HG02938 (cell line): ENCODE measurements around the gene IZUMO2.
"Not testable (repeated sequence)": the region's sequence is repeated elsewhere in the genome, so short reads cannot be mapped to it uniquely, and the experiment has no call there.

Source experiments
- ATAC-seq: cut with Tn5 transposase; IDR thresholded peaks from one replicate; pipeline ENCODE4 v1.9.1; 2021; ENCODE audit warnings: mild to moderate bottlenecking, moderate library complexity; ENCODE audit not compliant: unreplicated experiment

IZUMO2 gene

DNA sequence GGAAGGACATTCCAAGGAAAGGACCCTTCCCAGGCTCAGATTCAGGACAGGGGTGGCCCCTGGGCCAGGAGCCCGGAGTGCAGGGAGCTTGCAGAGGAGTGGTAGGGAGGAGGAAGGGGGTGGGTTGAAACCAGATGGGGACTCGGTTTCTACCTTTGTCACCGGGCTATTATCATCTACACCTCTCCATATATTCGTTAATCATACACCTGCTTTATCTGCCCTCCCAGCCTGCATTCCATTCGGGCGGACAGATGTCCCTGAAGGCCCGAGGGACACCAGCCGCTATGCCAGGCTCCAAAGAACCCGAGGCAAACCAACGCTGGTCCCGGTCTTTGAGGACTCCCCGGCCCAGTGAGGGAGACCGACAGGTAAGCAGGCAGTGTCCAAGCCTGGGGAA, 24.9 kb upstream of the IZUMO2 start:
- ATAC-seq, result no peak

DNA sequence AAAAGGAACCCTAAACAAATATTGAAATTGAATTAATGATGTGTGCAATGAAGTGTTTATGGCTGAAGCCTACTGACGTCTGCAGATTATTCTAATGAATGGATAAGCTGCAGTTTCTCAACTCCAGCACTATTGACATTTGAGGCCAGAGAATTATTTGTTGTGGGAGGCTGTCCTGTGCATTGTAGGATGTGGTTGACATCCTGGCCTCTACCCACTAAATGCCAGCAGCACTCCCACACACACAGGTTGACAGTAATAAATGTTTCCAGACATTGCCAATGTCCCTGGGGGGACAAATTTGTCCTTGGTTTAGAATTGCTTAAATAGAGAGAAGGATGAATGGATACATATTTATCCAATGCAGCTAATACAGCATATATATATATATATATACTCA, 21.1 kb upstream of the IZUMO2 start:
- no peak for ATAC-seq

DNA sequence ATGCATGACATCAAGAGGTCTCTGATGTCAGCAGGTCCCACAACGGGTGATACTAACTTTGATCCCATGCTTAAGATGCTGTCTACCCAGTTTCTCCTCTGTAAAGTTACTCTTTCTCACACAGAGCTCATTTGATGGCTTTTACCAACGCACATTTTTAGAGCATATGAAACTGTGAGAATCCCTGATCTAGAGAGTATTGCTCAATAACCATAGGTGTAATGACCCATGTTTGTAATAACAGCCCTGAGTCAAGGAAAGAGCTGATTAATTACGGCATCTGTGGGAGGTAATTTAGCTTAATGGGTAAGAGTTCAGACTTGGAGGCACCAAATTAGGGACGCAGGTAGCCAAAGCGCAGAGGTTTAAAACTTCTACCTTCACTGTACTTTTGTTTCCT, 18.0 kb upstream of the IZUMO2 start:
- ATAC-seq, result no peak

DNA sequence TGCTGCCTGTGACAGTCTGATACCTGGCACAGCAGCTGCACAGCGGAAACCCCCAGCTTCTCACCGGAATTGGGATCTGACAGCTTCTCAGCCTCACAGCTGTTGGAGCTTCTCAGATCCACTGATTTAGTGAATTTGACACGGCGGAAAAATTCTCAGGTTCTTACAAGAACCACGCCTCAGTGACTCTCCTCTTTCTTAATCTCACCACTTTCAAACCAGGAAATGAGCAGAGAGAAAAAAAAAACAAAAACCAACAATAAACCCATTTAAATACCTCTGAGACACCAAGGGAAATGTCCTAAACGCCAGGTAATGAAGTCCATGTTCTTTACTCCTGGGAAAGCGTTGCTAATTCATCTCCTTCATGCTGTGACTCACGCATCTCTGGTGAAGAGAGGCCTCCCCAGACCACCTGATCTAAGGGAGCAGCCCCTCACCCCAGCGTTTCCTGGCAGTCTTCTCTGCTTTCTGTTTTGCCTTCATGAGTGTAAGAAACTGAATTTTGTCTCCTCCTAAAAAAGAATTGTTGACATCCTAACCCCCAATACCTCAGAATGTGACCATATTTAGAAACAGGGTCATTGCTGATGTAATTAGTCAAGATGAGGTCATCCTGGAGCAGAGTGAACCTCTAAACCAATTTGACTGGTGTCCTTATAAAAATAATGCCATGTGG, 15.9 kb upstream of the IZUMO2 start:
- ATAC-seq, result no peak

DNA sequence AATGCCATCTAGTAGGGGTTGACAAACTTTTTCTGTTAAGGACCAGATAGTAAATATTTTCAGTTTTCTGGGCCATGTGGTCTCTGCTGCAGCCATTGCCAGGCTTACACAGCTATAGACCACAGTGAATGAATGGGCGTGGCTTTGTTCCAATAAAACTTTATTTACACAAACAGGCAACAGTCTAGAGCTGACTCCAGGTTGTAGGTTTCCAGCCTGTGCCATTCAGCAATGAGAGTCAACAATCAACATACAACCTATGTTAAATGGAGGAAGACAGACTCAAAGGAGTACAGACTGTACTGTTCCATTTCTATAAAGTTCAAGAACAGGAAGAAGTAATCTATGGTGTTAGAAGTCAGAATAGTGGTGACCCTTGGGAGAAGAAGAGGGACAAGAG, 15.2 kb upstream of the IZUMO2 start:
- ATAC-seq, result no peak

DNA sequence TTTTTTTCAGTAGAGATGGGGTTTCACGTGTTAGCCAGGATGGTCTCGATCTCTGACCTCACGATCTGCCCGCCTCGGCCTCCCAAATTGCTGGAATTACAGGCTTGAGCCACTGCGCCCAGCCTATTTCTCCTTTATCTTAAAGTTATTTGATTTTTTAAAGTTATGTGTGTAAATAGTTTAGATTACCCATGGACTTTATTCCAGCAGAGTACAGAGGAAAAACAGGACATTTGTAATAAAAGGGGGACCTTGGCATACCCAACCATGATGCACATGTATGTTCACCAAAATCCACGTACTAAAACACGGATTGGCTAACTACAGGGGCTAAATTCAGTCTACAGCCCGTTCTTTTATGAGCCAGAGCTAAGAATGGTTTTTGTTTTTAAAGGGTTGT, 13.7 kb upstream of the IZUMO2 start:
- ATAC-seq, result no peak

DNA sequence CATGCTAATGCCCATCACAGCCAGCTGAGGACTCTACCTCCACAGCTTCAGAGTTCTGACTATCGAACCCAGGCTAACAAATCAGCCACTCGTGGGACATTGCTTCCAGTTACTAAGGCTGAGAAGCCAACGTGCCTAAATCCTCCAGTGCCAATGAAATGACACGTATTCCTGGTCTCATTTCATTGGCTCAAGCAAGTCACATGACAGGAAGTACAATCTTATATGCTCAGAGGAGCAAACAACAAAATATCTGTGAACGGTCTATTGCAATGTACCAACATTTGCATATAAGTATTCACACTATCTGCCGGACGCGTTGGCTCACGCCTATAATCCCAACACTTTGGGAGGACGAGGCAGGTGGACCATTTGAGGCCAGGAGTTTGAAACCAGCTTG, 12.8 kb upstream of the IZUMO2 start:
- no peak for ATAC-seq

DNA sequence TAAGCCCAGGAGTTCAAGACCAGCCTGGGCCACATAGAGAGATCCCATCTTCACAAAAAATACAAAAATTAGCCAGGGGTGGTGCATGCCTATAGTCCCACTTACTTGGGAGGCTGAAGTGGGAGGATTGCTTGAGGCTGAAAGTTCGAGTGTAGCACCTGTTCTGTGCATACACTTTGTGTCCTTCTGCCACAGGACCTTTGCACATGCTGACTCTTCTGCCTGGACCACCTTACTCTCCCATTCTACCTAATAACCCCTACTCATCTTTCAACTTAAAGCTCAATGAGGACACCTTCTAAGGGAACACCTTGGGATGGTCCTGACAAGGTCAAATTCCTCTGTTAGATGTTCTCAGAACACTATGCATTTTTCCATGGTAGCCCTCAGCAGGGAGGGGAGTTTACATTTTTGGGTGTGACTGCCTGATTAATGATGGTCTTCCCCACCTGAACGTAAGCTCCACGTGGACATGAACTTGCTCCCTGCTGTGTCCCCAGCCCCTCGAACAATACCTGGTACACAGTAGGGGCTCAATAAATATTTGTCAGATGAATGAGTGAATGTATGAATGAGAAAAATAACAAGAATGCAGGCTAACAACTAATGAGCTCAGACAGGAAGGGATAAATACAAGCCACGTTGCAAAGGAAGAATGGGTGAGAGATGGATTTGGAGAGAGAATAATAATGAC, 11.2 kb upstream of the IZUMO2 start:
- no peak for ATAC-seq

DNA sequence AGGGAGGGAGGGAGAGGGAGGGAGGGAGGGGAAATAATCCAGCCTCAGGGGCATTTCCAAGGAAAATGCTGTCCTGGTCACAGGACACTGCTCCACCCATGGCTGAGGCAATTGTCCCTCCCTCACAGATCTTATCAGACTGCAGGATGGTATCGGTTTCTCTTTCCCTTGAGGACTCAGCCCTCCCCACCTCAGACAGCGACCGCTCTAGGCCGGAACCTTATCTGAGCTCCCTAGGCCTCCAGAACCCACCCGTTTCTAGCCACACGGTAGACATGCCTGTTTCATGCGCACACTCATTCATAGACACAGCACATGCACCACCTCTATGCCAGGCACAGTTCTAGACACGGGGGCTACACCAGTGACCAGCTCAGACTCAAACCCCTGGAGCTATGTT, 10.0 kb upstream of the IZUMO2 start:
- ATAC-seq, result no peak

DNA sequence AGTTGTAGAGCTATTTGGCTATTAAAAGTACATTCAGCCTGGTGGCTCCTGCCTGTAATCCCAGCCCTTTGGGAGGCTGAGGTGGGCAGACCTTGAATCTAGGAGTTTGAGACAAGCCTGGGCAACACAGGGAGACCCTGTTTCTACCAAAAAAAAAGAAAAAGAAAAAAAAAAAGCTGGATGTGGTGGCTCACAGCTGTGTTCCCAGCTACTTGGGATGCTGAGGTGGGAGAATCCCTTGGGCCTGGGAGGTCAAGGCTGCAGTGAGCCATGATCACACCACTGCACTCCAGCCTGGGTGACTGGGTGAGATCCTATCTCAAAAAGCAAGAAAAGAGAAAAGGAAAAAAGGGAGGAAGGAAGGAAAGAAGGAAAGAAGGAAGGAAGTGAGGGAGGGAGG, 9.6 kb upstream of the IZUMO2 start:
- no peak for ATAC-seq

DNA sequence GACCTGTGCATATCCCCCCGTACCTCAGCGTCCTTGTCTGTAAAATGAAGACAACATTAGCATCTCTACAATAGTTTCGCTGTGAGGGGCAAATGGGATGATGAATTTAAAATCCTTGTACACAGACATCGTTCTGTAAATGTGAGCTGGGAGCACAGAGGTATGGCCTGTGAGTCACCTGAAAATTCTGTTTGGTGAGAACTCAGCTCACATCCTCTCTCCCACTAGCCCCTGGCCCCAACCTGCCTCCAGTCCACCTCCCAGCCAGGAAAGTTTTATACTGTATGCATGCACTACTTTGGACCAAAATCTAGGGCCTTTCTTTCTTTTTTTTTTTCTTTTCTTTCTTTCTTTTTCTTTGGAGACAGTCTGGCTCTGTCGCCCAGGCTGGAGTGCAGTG, 8.7 kb upstream of the IZUMO2 start:
- ATAC-seq, result no peak

DNA sequence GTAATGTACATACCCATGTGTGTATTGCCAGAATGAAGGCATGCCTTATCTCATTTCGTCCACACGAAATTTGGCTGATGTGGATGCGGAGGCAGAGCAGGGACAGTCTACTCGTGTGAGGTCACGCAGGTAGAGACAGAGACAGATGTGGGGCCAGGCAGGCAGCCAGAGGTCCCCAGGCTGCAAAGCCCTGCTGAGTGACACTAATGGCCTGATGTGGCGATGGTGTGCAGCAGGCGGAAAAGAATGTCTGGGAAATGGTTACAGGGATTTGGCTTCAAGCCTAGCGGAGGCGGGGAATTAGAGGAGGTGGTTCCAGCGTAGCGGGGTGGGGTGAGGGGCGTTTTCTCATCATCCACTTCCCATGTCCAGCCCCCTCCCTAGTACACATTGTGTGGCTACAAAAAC, 4.2 kb upstream of the IZUMO2 start:
- no peak for ATAC-seq

DNA sequence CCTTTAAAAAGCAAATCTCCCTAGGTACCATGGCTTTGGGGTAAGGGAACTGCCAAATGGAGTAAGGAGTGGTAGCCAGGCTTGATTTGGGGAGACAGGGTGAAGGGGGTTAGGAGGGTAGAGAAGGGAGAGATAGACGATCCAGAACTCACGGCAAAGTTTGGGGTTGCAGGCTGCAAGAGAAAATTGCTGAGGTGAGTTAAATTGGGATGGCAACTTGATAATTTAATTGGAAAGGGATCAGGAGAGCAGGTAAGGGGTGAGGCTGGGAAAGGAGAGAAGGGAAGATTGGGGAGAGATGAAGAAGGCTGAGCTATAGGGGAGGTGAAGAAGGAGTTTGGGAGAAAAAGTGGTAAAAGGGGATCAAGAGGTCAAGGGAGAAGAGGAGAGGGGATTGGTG, 4.0 kb downstream of the IZUMO2 start:
- no peak for ATAC-seq

DNA sequence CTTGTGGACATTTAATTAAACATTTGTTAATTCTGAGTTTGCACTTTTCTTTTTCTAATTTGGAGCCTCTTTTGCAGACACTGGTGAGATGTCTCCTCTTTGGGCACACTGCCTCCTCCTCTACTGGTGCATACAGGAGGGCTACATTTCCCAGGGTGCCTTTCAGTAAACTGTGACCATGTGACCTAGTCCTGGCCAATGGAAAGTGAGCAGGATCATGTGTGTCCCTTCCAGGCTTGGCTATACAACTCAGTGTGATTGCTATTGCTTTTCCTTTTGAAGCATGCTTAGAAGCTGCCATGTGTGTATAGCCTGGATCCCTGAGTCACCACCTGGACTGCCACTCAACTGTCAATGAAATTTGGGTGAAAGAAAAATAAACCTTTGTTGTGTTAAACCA, 4.5 kb downstream of the IZUMO2 start:
- no peak for ATAC-seq

DNA sequence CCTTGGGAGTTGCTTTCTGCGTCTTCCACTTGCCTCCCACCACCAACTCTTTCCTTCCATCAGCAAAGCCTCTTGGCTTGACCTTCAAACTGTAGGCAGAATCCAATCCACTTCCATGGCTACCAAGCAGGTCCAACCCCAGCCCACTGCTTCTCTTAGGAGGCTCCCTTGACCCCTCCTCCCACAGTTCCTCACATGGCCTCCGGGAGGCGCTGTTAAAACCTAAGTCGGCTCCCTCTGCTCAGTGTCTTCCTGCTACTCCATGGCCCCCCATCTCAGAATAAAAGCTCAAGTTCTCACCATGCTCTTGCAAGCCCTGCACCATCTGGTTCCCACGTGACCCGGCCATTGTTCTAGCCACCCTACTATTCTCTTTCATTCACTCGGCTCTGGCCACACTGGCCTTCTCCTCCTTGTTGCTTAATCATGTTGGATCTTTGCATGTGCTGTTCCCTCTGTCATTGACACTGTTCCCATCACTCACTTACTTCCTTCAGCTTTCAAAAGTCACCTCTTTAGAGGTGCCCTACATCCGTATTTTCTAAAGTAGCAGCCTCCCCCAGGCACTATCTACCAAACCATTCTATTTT, 7.5 kb downstream of the IZUMO2 start:
- no peak for ATAC-seq

DNA sequence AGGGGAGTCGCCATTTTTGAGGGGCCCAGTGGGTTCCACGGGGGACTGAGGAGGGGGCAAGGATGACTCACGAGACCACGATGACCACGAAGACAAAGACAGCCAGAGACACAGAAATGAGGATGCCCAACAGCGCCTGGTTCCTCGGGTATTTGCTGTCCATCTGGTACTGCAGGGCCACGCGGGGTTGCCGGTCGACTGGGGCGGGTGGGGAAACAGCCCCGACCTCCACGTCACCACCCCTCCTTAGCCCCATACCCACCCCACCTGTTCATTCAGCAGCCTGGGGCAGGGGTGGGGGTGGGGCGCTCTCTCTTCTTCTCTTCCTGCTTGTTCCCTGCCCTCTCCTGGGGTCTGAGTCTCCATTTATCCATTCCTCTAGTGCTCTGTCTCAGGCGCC, 8.6 kb downstream of the IZUMO2 start:
- no peak for ATAC-seq

DNA sequence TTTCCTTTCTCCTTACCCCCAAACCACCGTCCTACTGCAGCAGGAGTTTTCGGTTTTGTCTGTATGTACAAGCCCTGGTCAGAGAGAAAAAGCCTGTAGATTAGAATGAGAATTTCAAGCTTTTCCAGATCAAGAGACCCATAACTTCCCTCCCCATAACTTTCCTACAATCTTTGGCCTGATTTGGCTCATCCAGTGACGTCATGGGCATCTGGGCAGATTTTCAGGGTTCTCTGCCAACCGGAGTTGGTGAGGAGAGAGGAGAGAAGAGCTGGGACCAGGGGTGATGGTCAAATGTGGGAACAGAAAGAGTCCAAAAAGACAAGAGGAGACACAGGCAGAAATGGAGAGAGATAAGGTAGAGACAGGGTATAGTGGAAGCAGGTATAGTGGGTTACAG, 10.5 kb downstream of the IZUMO2 start:
- ATAC-seq, result no peak

DNA sequence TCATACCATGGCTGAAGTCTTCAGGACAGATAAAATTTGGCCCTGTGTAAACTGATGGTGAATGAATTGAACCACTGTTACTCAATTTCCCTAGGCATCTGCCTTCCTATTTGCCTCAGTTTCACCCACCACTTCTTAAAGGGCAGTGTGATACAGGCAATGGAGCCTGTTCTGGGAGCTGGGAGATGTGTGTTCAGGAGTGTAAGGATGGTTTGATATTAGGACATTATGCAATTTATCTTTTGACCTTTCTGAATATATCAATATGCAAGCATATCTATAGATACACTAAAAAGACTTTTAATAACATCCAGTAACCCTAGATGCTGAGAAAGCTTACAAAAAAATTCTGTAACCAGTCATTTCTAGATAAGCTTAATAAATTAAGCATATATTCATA, 14.6 kb downstream of the IZUMO2 start:
- ATAC-seq, result no peak

DNA sequence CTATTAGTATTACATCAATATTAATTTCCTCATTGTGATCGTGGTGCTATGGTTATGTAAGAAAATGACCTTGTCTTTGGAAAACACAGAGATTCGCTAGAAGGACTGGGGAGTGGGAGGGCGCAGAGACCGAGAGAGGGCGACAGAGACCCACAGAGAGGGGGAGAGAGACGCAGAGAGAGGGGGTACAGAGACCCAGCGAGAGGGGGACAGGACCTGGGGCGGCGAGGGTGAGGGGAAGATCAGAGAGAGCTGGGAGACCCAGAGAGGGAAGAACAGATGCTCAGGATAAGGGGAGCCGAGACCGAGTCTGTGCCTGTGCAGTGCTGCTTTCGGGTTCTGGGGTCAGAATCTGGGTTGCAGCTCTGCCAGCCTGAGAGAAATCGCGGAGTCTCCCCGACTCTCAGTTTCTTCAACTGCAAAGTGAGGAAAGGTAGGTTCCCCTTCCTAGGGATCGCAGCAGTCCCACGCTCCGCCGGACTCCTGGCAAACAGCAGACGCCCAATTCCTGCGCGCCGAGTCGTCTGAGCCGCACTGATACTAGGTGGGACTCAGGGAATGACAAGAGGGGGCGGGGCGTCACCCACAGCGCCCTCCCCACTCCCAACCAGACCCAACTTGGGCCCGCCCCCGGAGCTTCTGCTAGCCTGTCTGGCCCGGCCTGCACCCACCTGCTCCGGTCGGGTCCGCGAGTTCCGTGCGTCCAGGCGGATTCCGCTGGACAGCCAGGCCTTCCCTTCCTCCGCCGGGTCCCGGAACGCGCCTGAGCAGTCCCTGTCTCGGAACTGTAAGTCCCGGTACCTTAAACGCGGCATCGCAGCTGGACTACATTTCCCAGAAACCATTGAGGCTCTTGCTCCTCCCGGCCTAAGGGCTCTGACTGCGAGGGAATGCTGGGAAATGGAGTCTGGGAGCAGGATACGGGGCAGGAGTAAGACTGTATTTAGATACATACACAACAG, 15.3 kb downstream of the IZUMO2 start:
- no peak for ATAC-seq

DNA sequence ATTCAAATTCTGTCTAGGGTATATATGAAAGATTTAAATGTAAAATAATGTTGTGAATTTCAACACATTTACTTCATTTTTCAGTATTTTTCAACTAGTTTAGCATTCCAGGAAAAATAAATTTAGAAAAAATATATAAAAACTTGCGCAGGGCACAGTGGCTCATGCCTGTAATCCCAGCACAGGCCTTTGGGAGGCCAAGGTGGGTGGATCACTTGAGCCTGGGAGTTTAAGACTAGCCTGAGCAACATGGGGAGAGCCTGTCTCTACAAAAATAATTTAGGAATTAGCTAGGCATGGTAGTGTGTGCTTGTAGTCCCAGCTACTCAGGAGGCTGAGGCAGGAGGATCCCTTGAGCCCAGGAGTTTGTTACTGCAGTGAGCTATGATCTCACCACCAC, 21.2 kb downstream of the IZUMO2 start:
- ATAC-seq, result not testable (repeated sequence)

DNA sequence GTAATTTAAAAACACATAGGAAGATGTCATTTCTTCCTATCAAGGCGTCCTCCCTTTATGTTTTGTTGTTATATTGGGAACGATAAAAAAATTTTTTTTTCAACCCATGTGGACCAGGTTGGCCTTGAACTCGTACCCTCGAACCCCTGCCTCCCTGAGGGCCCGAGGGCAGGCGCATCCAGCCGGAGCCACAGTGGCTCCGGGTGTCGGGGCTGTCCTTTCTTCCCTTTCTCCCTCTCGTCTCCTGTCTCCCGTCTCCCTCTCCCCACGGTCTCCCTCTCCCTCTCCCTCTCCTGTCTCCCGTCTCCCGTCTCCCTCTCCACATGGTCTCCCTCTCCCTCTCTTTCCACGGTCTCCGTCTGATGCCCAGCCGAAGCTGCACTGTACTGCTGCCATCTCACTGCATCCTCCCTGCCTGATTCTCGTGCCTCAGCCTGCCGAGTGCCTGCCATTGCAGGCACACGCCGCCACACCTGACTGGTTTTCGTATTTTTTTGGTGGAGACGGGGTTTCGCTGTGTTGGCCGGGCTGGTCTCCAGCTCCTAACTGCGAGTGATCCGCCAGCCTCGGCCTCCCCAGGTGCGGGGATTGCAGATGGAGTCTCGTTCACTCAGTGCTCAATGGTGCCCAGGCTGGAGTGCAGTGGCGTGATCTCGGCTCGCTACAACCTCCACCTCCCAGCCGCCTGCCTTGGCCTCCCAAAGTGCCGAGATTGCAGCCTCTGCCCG, 22.8 kb downstream of the IZUMO2 start:
- not testable (repeated sequence) for ATAC-seq
